WTC11 (cell line): ENCODE data around the gene ERF. TPM values are rescaled to one million over a fixed set of nuclear protein-coding genes. Genes with fewer than 3 reads are reported as not detected.

Experiments
- ATAC-seq: fragments of 200-7000 bp; cut with Tn5 transposase; 2 replicates; pipeline ENCODE4 v1.10.0; 2021; ENCODE audit warnings: mild to moderate bottlenecking, moderate library complexity
- CTCF ChIA-PET: fragments of 300-600 bp; sonication (Branson Sonifier 250); formaldehyde crosslinking; loops from one replicate; lab custom pipeline; 2021; ENCODE audit warnings: antibody characterized with exemption; lab: Charles Lee
- POLR2A ChIA-PET: fragments of 350-600 bp; sonication (Branson Sonifier 250); formaldehyde crosslinking; loops from one replicate; lab custom pipeline; 2021; ENCODE audit warnings: antibody characterized with exemption; lab: Charles Lee
- DNase-seq: peaks from one replicate; pipeline ENCODE4 v3.0.0; 2021; ENCODE audit warnings: low spot score
- H3K27ac Mint-ChIP-seq: 2 replicates; pipeline ENCODE4 v1.8.0; 2021; ENCODE audit warnings: mixed read lengths
- H3K27me3 Mint-ChIP-seq: 2 replicates; pipeline ENCODE4 v1.8.0; 2021; ENCODE audit warnings: low read depth, mild to moderate bottlenecking, moderate library complexity, mixed read lengths
- H3K36me3 Mint-ChIP-seq: 2 replicates; pipeline ENCODE4 v1.8.0; 2021; ENCODE audit warnings: mixed read lengths
- H3K4me1 Mint-ChIP-seq: 2 replicates; pipeline ENCODE4 v1.8.0; 2022; ENCODE audit warnings: mixed read lengths
- H3K4me3 Mint-ChIP-seq: 2 replicates; pipeline ENCODE4 v1.8.0; 2021; ENCODE audit warnings: mild to moderate bottlenecking, moderate library complexity, mixed read lengths
- H3K9me3 Mint-ChIP-seq: 2 replicates; pipeline ENCODE4 v1.8.0; 2021; ENCODE audit warnings: mixed read lengths
- ETV6 ChIP-seq: sonication (generic); formaldehyde crosslinking; IDR thresholded peaks from 2 replicates; pipeline ENCODE4 v1.8.1; 2022; ENCODE audit warnings: mild to moderate bottlenecking, missing genetic modification reagents
- FOXJ3 ChIP-seq: sonication (generic); formaldehyde crosslinking; IDR thresholded peaks from 2 replicates; pipeline ENCODE4 v1.9.0; 2021; ENCODE audit warnings: missing genetic modification reagents, mild to moderate bottlenecking, borderline replicate concordance
- FOXK1 ChIP-seq: sonication (generic); formaldehyde crosslinking; IDR thresholded peaks from 2 replicates; pipeline ENCODE4 v1.8.0; 2022; ENCODE audit warnings: mild to moderate bottlenecking, moderate library complexity, missing genetic modification reagents
- JUN ChIP-seq: sonication (generic); formaldehyde crosslinking; IDR thresholded peaks from 2 replicates; pipeline ENCODE4 v1.8.0; 2023; ENCODE audit warnings: mild to moderate bottlenecking, missing genetic modification reagents
- NFYB ChIP-seq: sonication (generic); formaldehyde crosslinking; conservative IDR thresholded peaks from 2 replicates; pipeline ENCODE4 v1.8.0; 2022; ENCODE audit warnings: low read depth, missing genetic modification reagents
- SP1 ChIP-seq: sonication (generic); formaldehyde crosslinking; conservative IDR thresholded peaks from 2 replicates; pipeline ENCODE4 v1.8.1; 2022; ENCODE audit warnings: missing genetic modification reagents
- USF1 ChIP-seq: sonication (generic); formaldehyde crosslinking; IDR thresholded peaks from 2 replicates; pipeline ENCODE4 v1.8.0; 2022; ENCODE audit warnings: mild to moderate bottlenecking, missing genetic modification reagents
- USF2 ChIP-seq: sonication (generic); formaldehyde crosslinking; IDR thresholded peaks from 2 replicates; pipeline ENCODE4 v1.8.1; 2023; ENCODE audit warnings: mild to moderate bottlenecking, missing genetic modification reagents, moderate library complexity
- ZMAT4 ChIP-seq: fragments of 250-450 bp; sonication (Bioruptor Pico); IDR thresholded peaks from 2 replicates; pipeline ENCODE4 v1.9.0; 2021; ENCODE audit warnings: mild to moderate bottlenecking
- ZNF425 ChIP-seq: fragments of 250-450 bp; sonication (Bioruptor Pico); conservative IDR thresholded peaks from 2 replicates; pipeline ENCODE4 v1.9.0; 2021; ENCODE audit warnings: mild to moderate bottlenecking
- ZNF671 ChIP-seq: fragments of 250-450 bp; sonication (Bioruptor Pico); IDR thresholded peaks from 2 replicates; pipeline ENCODE4 v1.8.0; 2021; ENCODE audit warnings: mild to moderate bottlenecking
- total RNA-seq: library from RNA; stranded (reverse); gene quantifications from 3 replicates; pipeline ENCODE4 v1.2.3, GENCODE V29; 2021
- TF ChIP-seq, protein P1 (sequence below): sonication (generic); formaldehyde crosslinking; IDR thresholded peaks from 2 replicates; pipeline ENCODE4 v1.8.0; 2023; ENCODE audit warnings: mild to moderate bottlenecking, missing genetic modification reagents
- TF ChIP-seq, protein P2 (sequence below): sonication (generic); formaldehyde crosslinking; conservative IDR thresholded peaks from 2 replicates; pipeline ENCODE4 v1.8.1; 2022; ENCODE audit warnings: mild to moderate bottlenecking, missing genetic modification reagents

Gene ERF
- total RNA-seq, 1 experiment from 2014 or later = 65.9 TPM

DNA sequence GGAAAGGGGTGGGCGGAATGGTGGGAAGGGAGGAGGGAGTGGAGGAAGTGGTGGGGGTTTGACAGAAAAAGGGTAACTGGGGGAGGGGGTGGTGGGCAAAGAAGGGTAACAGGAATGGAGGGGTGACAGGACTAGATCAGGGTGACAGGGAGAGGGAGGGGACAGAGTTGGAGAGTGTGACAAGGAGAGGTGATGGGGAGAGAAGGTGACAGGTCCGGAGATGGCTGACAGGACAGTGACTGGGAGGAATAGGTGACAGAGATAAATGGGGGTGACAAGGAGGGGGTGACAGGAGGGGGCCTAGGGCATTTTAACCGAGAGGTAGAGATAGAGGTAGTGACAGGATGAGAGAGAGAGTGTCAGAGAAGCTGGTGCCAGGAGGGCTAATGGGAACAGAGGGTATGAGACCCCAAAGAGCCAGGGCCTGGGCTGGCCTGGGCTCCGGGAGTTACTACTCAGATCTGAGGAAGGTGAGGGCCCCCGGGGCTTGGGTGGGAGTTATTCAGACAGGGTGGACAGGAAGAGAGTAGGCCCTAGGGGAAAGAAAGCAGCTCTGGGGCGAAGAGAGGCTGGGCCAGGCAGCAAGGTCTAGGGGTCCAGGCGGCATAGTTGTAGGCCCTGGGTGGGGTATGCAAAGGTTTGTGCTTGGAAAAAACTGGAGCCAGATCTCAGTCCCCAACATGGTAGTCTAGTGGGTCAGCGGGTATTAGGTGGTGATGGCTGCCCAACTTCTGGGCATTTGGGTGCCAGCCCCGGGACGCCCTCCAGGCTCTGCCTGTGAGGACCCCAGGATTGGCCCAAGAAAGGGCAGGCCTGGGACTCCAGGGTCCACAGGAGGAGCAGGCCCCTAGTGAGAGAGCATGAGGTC, 14.8 kb upstream of the ERF start:
- no peaks in the 10 kb centered on the region for H3K9me3 Mint-ChIP-seq
- H3K4me1 Mint-ChIP-seq = peaks cover 22% of the 10 kb centered on the region
- CTCF ChIA-PET = interaction anchor here (1.6 to 3.2 kb wide), 2 partner anchors 10 to 26 kb away, joined by 4 to 21 read pairs; no protein-coding TSS in a partner anchor
- 0 out of 2 replicates have a peak, but pooled peaks cover 2% of the 10 kb centered on the region for H3K36me3 Mint-ChIP-seq
- no peak for DNase-seq
- no peak for ATAC-seq
- peak overlapping the region; percentile 80; the same call in 1 of the 2 replicates for H3K4me3 Mint-ChIP-seq
- H3K27ac Mint-ChIP-seq = 0 out of 2 replicates have a peak overlapping the region, but pooled peaks have one; percentile 33
- peaks cover 12% of the 10 kb centered on the region for H3K27me3 Mint-ChIP-seq
- POLR2A ChIA-PET = interaction anchor here (1.2 to 1.5 kb wide), 2 partner anchors 10 to 26 kb away, joined by 3 to 5 read pairs; no protein-coding TSS in a partner anchor
- no peak for TF ChIP-seq ETV6 (CRISPR knock-in tag)
- TF ChIP-seq, protein P1, sequence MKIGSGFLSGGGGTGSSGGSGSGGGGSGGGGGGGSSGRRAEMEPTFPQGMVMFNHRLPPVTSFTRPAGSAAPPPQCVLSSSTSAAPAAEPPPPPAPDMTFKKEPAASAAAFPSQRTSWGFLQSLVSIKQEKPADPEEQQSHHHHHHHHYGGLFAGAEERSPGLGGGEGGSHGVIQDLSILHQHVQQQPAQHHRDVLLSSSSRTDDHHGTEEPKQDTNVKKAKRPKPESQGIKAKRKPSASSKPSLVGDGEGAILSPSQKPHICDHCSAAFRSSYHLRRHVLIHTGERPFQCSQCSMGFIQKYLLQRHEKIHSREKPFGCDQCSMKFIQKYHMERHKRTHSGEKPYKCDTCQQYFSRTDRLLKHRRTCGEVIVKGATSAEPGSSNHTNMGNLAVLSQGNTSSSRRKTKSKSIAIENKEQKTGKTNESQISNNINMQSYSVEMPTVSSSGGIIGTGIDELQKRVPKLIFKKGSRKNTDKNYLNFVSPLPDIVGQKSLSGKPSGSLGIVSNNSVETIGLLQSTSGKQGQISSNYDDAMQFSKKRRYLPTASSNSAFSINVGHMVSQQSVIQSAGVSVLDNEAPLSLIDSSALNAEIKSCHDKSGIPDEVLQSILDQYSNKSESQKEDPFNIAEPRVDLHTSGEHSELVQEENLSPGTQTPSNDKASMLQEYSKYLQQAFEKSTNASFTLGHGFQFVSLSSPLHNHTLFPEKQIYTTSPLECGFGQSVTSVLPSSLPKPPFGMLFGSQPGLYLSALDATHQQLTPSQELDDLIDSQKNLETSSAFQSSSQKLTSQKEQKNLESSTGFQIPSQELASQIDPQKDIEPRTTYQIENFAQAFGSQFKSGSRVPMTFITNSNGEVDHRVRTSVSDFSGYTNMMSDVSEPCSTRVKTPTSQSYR = no peak
- TF ChIP-seq, protein P2, sequence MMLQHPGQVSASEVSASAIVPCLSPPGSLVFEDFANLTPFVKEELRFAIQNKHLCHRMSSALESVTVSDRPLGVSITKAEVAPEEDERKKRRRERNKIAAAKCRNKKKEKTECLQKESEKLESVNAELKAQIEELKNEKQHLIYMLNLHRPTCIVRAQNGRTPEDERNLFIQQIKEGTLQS (CRISPR knock-in tag) = no peak
- TF ChIP-seq FOXJ3 (CRISPR knock-in tag) = no peak
- no peak for TF ChIP-seq ZNF671
- TF ChIP-seq JUN (CRISPR knock-in tag) = no peak

DNA sequence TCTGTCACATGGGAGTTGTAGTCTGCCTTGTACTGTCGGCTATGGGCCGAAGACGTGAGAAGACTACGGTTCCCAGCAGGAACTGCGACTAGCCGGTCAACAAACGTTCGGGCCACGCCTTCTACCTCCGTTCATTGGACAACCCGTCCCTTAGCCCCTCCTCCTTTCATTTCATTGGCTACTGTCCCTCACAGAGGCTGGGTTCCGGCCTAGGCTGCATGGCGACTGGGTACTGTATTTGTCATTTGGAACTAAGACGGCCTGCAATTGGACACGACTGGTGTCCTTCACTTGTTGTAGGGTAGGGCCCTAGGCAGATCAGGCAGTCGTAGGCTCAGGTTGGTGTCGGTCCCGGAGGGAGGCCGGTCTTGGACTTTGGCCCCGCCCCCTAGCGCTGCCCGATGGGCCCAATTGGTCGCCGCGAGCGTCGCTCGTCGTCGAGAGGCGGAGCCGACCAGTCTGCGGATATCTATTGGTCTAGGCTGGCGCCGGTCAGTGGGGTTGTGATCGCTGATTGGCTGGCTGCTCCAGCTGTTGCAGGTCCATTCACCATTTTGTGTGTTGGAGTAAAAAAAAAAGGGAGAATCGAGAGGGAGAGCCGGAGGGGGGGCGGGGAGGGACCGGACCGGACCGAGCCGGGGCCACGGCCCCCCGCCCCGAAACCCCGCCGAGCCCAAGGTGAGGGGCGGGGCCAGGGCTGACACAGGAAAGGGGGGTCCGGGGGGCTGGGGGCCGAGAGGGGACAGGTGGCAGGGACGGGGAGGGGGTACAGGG, 14.0 kb upstream of the ERF start, which contains the start of gene CIC:
TSS of gene CIC (plus strand) at position 549 of the 774 bp plus-strand sequence. CDS start 2,532 bp downstream, outside the sequence.
- H3K36me3 Mint-ChIP-seq = no peaks in the 10 kb centered on the region
- TF ChIP-seq USF1 (no peak), NFYB (peak; percentile 99), USF2 (CRISPR knock-in tag) (no peak), ZMAT4 (CRISPR knock-in tag) (no peak), FOXK1 (peak; percentile 72), ZNF425 (CRISPR knock-in tag) (no peak), SP1 (CRISPR knock-in tag) (peak; percentile 98)
- TF ChIP-seq, all 79 proteins: peak for 3
- Mint-ChIP-seq H3K4me1 (peaks cover 22% of the 10 kb centered on the region), H3K27ac (peak within 1 kb of the TSS; percentile 73), H3K4me3 (peak within 1 kb of the TSS; percentile 80; the same call in 1 of the 2 replicates), H3K9me3 (no peaks in the 10 kb centered on the region), H3K27me3 (peaks cover 13% of the 10 kb centered on the region)
- CTCF ChIA-PET = interaction anchor here (0.7 to 3.2 kb wide), 3 partner anchors 11 to 83 kb away, joined by 3 to 21 read pairs (median 4); no protein-coding TSS in a partner anchor
- POLR2A ChIA-PET = interaction anchor here (1.2 to 1.5 kb wide), 2 partner anchors 11 to 26 kb away, joined by 3 to 5 read pairs; no protein-coding TSS in a partner anchor
- DNase-seq (peak; percentile 100), ATAC-seq (peak; percentile 94)
